Thyroid gland (tissue), 4 donors: ENCODE results near the gene ARNT2.

ENCODE experiments used
- CTCF ChIP-seq, 6 experiments: fragments of 200-600 bp in 3 of 6; fragments of 450-650 bp in 3 of 6; sonication (generic) in 3 of 6; IDR thresholded peaks; one replicate each; pipeline ENCODE4 v1.5.1; 2016 to 2019; ENCODE audit warnings: antibody characterized with exemption in 6 of 6, mild to moderate bottlenecking in 2 of 6, inconsistent platforms in 1 of 6, moderate library complexity in 1 of 6
- POLR2A ChIP-seq, 2 donors: fragments of 450-650 bp; IDR thresholded peaks; one replicate each; pipeline ENCODE4 v1.6.1; 2017; ENCODE audit warnings: antibody characterized with exemption in 2 of 2, mild to moderate bottlenecking in 2 of 2, moderate library complexity in 1 of 2

- no peak for TF ChIP-seq POLR2A (IDR thresholded peaks at IDR 0.05)
- no peak for TF ChIP-seq CTCF (IDR thresholded peaks at IDR 0.05)
Measured at GRCh38 chr15:80530737-80531365, 126.7 kb downstream of the ARNT2 start.
